SIG-M5 treated with dmso at 0.1 percent for 504 hours (cell line): ENCODE results near the gene MERTK.

ENCODE experiments used
- DNase-seq: peaks from one replicate; lab custom pipeline; 2025; ENCODE audit not compliant: unreplicated experiment; lab: John Stamatoyannopoulos, UW

Gene MERTK

DNA sequence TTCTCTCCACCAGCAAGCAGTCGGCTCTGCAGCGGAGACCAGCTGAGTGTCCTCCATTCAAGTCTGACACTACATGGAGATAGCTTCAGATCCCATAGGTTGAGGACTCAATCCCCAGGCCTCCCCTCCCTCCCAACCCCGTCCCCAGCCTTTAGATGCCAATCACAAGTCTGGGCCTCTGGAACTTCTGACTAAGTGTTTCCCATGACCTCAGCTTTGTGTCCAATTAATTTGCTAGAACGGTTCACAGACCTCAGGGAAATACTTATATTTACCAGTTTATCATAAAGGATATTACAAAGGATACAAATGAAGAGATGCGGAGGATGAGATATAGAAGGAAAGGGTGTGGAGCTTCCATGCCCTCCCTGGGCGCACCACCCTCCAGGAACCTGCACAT is 77.4 kb downstream of the MERTK start:
- no peak for DNase-seq

DNA sequence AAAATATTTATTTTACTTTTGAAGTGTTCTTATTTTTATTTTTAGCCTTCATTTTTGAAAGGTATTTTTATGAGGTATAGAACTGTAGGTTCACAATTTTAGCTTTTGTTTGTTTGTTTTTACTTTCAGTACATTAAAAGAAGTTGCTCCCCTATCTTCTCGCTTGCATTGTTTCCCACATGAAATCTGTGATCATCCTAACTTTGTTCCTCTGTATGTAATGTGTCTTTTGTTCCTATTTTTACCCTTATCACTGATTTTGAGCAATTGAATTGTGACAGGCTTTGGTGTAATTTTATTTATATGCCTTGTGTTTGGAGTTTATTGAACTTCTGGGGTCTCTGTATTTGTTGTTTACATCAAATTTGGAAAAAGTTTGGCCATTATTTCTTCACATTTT is 78.8 kb downstream of the MERTK start:
- no peak for DNase-seq

DNA sequence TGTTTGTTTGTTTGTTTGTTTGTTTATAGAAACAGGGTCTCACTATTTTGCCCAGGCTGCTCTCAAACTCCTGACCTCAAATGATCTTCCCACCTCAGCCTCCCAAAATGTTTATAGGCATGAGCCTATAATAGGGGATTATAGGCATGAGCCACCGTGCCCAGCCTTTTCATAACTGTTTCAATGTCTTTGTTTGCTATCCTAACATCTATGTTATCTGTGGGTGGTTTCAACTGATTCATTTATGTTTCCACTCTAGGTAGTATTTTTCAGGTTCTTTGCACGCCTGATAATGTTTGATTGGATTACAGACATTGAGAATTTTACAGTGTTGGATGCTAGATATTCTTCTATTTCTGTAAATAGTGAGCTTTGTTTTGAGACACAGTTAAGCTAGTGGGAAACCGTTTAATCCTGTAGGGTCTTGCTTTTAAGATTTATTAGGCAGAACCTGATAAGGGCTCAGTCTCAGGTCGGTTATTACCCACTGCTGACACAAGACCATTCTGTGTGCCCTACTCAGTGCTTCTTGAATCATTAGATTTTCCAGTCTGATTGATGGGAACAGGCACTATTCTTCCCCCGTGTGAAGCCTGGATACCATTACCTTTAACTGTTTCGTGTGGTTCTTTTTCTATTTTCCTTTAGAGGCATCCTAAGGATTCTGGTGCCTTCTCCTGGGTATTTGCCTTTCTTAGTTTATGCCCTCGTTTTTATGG is 80.2 kb downstream of the MERTK start:
- DNase-seq, result no peak

DNA sequence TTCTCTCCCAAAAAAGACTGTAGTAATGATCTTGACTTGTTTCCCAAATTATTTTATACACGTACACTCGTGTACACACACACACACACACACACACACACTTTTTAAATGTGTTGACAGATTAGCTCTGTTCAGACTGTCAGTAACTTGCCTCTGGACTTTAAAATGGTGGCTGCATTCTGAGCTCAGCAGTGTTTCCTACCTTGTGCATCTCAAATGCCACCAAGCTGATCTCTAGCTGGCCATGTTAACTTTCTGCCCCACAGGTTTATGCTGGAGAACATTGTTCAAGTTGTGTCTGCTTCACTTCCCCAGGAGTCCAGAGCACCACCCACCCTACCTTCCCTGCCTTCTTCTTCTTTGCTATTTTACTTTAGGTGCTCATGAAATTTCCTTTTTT is 83.3 kb downstream of the MERTK start:
- no peak for DNase-seq

DNA sequence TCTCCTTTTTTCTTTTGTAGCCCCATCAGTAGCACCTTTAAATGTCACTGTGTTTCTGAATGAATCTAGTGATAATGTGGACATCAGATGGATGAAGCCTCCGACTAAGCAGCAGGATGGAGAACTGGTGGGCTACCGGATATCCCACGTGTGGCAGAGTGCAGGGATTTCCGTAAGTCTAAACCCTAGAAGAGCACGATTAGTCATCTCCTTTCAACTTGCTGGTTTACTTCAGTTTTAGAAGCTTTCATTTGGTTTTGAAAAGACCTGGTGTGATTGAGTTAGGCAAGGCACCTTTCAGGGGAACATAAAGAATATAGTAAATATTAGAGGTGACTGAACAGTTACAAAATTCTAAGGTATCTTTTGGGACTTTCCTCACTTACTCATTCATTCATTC is 84.4 kb downstream of the MERTK start:
- DNase-seq, result no peak

DNA sequence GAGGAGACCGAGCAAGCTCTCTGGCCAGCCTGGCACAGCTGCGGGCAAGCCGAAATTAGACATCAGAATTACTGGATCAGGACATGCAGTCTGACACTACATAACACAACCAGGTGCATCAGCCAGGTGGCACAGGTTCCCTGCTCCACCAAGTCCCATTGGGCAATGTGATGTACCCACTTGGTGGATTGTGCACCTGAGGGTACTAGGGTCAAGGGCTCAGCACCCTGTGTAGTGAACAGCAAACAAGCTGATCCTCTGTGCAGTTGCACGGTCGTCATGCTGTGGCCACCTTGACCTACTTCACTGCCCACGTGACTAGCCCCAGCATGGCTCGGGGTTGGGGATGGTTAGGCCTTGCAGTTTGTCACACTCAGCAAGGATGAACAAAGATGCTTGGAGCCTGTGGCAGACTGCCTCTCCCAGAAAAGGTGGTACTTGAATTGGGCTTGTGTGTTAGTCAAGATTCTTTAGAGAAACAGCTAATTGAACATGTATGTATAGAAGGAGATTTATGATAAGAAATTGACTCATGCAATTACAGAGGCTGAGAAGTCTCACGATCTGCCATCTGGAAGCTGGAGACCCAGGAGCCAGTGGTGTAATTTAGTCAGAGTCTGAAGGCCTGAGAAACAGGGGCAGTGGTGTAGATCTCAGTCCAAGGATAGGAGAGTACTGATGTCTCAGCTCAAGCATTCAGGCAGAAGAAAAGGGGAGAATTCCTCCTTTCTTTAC is 85.2 kb downstream of the MERTK start:
- no peak for DNase-seq

DNA sequence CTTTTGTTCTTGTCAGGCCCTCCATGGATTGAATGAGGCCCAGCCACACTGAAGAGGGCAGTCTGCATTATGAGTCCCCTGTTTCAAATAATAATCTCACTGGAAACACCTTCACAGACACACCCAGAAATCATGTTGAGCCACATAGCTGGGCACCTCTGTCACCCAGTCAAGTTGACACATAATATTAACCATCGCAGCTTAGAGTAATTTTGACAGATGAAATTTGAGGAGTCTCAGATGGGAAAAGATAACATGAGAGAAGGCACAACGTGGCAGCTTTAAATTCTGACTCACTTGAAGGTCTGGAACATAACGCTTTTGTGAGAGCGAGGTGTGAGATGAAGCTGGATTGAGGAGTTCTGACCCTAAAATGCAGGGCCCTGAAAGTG is 85.8 kb downstream of the MERTK start:
- peak; percentile 11 for DNase-seq

DNA sequence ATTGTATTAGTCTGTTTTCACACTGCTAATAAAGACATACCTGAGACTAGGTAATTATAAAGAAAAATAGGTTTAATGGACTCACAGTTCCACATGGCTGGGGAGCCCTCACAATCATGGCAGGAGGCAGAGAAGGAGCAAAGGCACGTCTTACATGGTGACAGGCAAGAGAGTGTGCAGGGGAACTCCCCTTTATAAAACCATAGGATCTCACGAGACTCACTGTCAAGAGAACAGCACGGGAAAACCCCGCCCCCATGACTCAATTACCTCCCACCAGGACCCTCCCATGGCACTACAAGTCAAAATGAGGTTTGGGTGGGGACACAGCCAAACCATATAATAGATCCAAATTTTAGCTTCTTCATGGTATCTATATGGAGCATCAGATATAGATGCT is 87.1 kb downstream of the MERTK start:
- DNase-seq, result no peak

DNA sequence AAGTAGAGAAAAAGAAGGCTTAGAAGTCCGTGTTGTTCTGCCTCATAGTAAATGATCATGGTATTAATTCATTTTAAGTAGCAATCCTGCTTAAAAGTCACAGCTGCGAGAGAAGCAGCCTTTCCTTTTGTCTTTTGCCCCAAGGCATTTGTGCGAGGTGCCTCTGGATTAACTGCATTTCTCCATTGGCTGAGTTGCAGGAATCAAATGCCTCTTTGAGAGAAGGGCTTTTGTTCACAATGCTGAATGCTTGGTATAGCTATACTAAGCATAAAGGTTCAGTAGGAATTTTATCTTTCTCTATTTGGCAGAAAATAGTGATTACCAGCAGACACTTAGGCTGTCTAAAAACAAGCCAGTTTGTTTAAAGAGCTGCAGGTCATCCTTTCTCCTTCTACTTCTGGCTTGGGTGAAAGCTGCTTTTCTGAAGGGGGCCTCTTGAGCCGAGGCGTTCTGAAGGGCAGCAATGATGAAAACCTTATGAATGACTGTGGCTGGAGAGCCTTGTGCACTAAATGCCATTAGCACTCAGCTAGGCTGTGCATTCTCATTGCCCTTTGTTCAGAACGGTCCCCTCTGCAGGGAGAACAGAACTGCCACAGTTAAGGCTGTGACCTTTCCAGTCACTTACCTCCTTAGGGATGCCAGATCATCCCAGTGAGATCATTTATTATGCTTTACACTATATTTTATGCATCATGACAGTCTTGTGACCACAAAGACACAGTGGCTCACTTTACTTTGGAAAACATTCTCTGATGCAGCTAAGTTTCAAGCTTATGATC is 87.9 kb downstream of the MERTK start:
- DNase-seq, result no peak

DNA sequence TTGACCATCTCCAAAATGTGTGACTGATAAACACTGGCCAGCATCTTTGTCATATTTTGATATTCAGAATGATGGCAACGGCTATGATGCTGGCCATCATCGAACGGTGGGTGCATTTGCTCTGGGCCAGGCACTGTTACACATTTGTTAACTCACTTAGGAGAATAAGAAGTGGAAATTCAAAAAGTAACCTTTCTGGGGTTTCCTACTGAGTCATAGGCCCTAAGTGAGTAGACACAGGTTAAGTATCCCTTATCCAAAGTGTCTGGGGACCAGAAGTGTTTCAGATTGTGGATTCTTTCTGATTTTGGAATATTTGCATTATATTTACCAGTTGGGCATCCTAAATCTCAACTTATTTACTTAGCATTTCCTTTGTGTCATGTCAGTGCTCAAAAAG is 92.0 kb downstream of the MERTK start:
- DNase-seq, result no peak

DNA sequence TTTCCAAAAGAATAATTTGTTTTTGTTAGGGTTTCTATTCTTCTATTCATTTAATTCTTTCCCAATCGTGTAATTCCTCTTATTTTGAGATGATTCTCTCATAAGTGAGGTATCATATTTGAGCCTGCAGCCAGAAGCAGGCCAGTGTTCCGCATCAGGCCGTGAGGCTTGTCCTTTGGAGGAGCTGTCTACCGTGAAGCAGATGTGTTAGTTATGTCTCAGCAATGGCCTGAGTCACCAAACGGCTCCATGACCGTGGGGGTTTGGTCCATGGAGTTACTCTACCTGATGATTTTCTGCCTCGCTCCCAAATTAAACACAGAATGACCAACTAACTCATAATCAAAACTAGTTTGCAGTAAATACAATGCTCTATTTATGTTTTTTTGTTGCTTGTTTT is 92.4 kb downstream of the MERTK start:
- no peak for DNase-seq

DNA sequence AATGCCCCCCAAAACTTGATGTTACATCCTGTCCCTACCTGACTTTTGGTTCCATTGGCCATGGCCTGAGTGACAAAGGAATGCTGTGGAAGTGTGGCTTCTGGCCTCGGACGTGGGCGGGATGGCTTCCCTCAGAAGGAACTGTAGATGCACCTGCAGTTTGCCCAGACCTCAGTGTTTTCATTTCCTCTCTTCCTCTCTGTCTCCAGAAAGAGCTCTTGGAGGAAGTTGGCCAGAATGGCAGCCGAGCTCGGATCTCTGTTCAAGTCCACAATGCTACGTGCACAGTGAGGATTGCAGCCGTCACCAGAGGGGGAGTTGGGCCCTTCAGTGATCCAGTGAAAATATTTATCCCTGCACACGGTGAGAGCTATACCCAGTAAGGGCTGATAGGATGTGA is 95.6 kb downstream of the MERTK start:
- DNase-seq, result peak; percentile 46

DNA sequence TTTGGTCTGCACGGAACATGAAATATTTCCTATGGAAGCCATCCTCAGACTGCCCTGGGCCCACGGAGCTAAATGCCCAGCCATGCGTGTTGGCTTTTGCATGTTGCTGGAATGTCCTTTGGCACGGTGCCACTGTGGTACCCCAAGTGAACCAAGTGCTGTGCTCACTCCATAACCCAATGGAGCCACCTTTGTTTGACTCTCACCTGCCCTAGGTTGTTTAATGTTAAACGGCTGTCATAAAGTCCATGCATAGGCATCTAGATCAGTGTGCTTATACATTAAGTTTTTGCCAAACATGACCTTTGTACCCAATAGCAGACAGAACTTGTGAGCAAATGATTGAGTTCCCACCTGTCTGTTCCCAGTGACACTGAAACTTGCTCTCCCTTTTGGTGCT is 96.7 kb downstream of the MERTK start:
- DNase-seq, result no peak

DNA sequence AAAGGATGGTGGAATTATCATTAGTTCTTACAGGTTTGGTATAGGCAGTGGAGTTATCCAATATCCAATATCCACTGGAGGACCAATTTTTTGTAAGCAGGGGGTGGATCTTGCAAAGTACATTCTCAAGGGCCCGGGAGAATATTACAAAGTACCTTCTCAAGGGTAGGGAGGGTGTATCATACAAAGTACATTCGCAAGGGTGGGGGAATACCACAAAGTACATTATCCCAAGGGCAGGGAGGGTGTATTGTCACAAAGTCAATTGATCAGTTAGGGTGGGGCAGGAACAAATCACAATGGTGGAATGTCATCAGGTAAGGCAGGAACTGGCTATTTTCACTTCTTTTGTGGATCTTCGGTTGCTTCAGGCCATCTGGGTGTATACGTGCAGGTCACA is 101.4 kb downstream of the MERTK start:
- DNase-seq, result no peak

DNA sequence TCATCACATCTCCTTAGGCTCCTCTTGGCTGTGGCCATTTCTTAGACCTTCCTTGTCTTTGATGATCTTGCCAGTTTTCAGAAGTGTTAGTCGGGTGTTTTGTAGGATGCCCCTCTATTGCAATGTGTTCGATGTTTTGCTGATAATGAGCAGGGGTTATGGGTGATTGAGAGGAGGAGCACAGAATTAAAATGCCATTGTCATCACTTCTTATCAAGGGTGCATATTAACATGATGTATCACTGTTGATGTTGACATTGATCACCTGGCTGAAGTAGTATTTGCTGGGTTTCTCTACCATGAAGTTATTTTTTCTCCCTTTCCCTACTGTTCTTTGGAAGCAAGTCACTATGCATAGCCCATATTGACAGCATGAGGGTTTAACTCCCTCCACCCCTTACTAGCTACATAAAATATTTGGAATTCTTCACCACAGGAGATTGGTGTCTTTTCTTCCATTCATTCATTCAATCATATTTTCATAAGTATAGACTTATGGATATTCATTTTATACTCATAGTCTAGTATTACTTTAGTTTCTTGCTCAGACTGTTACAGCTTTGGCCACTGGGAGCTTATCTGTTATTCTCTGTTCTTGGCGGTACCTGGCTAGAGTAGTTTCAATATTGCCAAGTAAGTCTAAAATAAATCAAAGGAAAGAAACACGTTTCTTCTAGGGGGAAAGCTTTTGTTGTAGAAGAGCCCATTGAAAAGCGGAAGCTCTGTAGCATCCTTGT is 102.2 kb downstream of the MERTK start:
- no peak for DNase-seq

DNA sequence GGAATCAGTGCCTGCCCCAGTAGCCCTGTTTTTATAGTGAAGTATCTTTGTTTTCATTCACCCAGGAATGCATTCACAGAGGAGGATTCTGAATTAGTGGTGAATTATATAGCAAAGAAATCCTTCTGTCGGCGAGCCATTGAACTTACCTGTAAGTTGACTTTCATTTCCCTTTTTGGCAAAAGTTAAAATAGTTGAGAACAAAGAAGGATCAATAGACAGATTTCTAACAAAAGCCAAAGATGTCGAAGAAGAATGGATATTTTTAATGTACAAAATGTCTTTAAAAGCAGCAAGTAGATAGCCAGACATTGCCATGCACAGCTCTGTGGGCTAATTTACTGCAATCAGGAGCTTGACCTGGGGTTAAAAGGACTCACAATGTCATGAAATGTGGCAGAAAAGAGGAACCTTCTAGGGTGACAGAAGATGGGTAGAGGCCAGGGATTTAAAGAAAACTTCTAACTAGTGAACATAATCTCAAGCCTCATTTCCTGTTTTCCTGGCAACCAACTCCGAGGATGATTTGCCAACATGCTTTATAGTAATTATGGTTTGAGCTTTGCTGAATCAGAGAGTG is 102.8 kb downstream of the MERTK start:
- DNase-seq, result peak; percentile 98

DNA sequence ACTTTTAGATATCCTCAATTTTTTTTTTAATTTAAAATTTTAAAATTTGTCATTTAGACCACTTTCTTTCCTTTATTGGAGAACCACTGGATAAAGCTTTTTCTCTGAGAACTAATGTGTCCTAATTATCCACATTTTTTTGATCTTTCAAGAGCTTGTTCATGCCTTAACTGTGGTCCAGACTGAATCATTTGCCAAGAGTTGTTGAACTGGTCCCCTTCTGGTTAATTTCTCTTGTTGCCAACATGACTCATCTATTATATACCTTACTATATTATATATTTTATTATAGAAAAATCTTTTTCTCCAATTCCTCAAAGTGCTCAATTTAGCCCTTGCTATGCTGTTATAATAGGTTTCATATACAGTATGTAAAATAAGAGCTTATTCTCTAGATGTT is 103.5 kb downstream of the MERTK start:
- no peak for DNase-seq

DNA sequence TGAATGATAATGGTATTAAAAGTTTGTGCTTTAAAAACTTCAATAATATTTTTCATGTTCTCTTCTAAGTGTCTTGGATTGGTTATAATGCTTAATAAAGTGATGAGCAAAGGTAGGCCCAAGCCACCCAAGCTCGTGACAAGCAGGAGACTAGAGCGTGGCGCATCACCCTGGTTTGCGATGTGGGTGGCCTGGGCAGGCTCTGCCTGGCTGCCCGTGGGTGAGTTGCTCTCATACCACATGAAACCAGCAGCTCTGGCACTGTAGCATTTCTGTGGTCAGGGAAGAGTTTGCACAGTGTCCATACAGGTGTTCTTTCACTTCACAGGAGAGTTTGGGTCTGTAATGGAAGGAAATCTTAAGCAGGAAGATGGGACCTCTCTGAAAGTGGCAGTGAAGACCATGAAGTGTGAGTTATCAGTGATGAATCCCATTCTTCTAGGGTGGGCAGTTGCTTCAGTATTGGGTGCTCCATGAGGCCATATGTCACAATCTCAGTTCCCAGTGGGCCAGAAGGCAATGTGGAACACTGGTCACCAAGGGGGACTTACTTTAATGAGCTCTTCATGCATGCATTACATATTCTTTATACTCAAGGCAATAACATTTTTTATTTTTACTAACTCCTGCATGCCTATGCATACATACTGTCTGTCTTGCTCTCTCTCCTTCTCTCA is 105.3 kb downstream of the MERTK start:
- no peak for DNase-seq

DNA sequence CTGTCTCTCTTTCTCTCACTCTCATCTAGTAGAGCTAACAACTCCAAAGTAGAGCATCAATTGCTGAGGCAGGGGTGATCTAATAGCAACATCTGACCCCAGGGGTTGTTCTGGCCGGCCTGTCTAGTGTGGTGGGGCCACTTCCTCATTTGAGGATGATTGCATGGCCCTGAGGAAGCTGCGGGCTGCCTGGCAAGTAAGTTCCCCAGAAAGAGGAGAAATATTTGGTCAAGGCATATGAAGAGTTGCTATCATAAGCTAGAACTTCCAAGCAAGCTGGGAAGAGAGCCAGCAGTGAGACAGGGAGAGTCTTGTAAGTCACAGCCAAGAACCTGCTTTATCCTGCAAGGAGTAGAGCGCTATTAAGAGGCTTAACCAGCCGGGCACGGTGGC is 105.8 kb downstream of the MERTK start:
- peak; percentile 89 for DNase-seq

DNA sequence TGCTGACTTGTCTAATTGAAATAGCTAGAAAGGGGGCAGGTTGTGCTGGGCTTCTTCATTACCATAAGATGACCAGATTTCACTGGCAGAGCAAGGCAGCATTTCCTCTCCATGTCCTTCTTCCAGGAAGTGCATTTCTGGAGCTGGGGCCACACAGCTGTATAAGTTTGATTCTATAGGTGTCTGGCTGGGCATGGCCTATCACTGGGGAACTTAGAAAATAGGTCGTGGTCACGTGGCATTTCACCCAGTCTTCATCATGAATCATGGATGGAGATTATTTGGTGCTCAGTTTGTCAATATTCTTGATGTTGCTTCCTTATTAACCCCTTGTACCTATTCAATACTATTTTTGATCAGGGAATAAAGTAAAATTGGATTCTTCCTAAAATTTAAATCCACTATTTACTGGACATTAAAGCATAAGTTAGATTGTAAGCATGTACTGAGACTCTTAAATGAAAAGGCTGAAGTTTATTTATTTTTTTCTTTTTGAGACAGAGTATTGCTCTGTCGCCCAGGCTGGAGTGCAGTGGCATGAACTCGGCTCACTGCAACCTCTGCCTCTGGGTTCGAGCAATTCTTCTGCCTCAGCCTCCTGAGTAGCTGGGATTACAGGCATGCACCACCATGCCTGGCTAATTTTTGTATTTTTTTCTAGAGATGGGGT is 107.1 kb downstream of the MERTK start:
- no peak for DNase-seq
